ENCODE data around the gene PEX14.

GRCh38 chr1:10502206-10502605 is 27.5 kb downstream of the PEX14 start:
- TF ChIP-seq CTCF (IDR thresholded peaks at IDR 0.05) (no peak), SMAD4 (CRISPR knock-in tag; IDR thresholded peaks at IDR 0.05) (no peak), GRHL2 (CRISPR knock-in tag; IDR thresholded peaks at IDR 0.05; ENCODE audit: insufficient replicate concordance, severe bottlenecking) (no peak), MAX (CRISPR knock-in tag; IDR thresholded peaks at IDR 0.05) (no peak), ATF2 (CRISPR knock-in tag; IDR thresholded peaks at IDR 0.05; ENCODE audit: borderline replicate concordance, low read depth) (no peak), NR1H2 (CRISPR knock-in tag; IDR thresholded peaks at IDR 0.05) (no peak), NFYB (CRISPR knock-in tag; conservative IDR thresholded peaks at IDR 0.05; ENCODE audit: low read depth) (no peak), USF2 (CRISPR knock-in tag; IDR thresholded peaks at IDR 0.05) (no peak)

Data from WTC11 (cell line).